ENCODE results near the gene SAC3D1.

Gene SAC3D1

GRCh38 chr11:65034423-65034822, 6.6 kb upstream of the SAC3D1 start:
- Histone ChIP-seq H3K79me1 (ENCODE audit: low read length) (no peaks in the 10 kb centered on the region), H2BK5ac (ENCODE audit: low read depth, low read length, poor library complexity) (no peak overlapping the region), H4K8ac (ENCODE audit: low read depth, low read length) (no peak overlapping the region), H3K4me2 (ENCODE audit: low read length) (no peak overlapping the region), H3K4ac (ENCODE audit: low read depth, low read length) (no peak overlapping the region), H3K27ac (ENCODE audit: low read depth, low read length) (no peak overlapping the region), H3K9ac (ENCODE audit: low read length) (no peak overlapping the region), H3K23ac (ENCODE audit: low read length) (no peak overlapping the region), H2AK5ac (ENCODE audit: low read length) (no peak overlapping the region), H4K91ac (ENCODE audit: low read depth, low read length) (no peak overlapping the region), H3K79me2 (ENCODE audit: control insufficient read depth, insufficient read depth, low read length, poor library complexity) (no peaks in the 10 kb centered on the region), H3K27me3 (ENCODE audit: insufficient read depth, low read length) (no peaks in the 10 kb centered on the region), H3K4me1 (ENCODE audit: control insufficient read depth in 1 of 2, insufficient read depth in 2 of 2, low read length in 2 of 2) (no peaks in the 10 kb centered on the region), H2BK12ac (ENCODE audit: low read length) (no peak overlapping the region), H2BK120ac (ENCODE audit: insufficient read depth, low read length, poor library complexity) (no peak overlapping the region), H3K14ac (ENCODE audit: low read length) (no peak overlapping the region), H2AFZ (ENCODE audit: insufficient read depth, low read length, poor library complexity) (no peak overlapping the region), H3K36me3 (ENCODE audit: control insufficient read depth in 1 of 2, insufficient read depth in 2 of 2, low read length in 2 of 2) (peaks cover 26 to 27% of the 10 kb centered on the region in 2 experiments), H3K4me3 (ENCODE audit: low read depth, low read length) (no peak overlapping the region), H3K18ac (ENCODE audit: low read length) (no peak overlapping the region), H4K12ac (ENCODE audit: low read depth, low read length) (no peak overlapping the region), H3K9me3 (ENCODE audit: insufficient read depth, low read depth, low read length) (no peaks in the 10 kb centered on the region)
- DNase-seq: no peak
- WGBS (ENCODE audit: extremely low coverage, insufficient coverage, insufficient read length): no CpG with 5 or more reads among the region's 2 CpGs

- no CpG with 5 or more reads among the region's 11 CpGs for WGBS (ENCODE audit: extremely low coverage, insufficient coverage, insufficient read length)
- Histone ChIP-seq H2AK5ac (ENCODE audit: low read length) (no peak overlapping the region), H3K14ac (ENCODE audit: low read length) (no peak overlapping the region), H3K4me1 (ENCODE audit: control insufficient read depth in 1 of 2, insufficient read depth in 2 of 2, low read length in 2 of 2) (no peaks in the 10 kb centered on the region), H3K36me3 (ENCODE audit: control insufficient read depth in 1 of 2, insufficient read depth in 2 of 2, low read length in 2 of 2) (peaks cover 29 to 30% of the 10 kb centered on the region in 2 experiments), H3K4me2 (ENCODE audit: low read length) (no peak overlapping the region), H3K27me3 (ENCODE audit: insufficient read depth, low read length) (no peaks in the 10 kb centered on the region), H2BK12ac (ENCODE audit: low read length) (no peak overlapping the region), H3K4me3 (ENCODE audit: low read depth, low read length) (no peak overlapping the region), H4K8ac (ENCODE audit: low read depth, low read length) (no peak overlapping the region), H2AFZ (ENCODE audit: insufficient read depth, low read length, poor library complexity) (no peak overlapping the region), H3K9me3 (ENCODE audit: insufficient read depth, low read depth, low read length) (no peaks in the 10 kb centered on the region), H3K4ac (ENCODE audit: low read depth, low read length) (no peak overlapping the region), H3K23ac (ENCODE audit: low read length) (no peak overlapping the region), H4K91ac (ENCODE audit: low read depth, low read length) (no peak overlapping the region), H3K79me2 (ENCODE audit: control insufficient read depth, insufficient read depth, low read length, poor library complexity) (no peaks in the 10 kb centered on the region), H3K9ac (ENCODE audit: low read length) (peak overlapping the region; percentile 14), H2BK120ac (ENCODE audit: insufficient read depth, low read length, poor library complexity) (no peak overlapping the region), H2BK5ac (ENCODE audit: low read depth, low read length, poor library complexity) (no peak overlapping the region), H3K79me1 (ENCODE audit: low read length) (no peaks in the 10 kb centered on the region), H4K12ac (ENCODE audit: low read depth, low read length) (no peak overlapping the region), H3K27ac (ENCODE audit: low read depth, low read length) (no peak overlapping the region), H3K18ac (ENCODE audit: low read length) (no peak overlapping the region)
- no peak for DNase-seq
Observed at GRCh38 chr11:65035579-65035978, 5.4 kb upstream of the SAC3D1 start.

- H3K4me2 ChIP-seq (ENCODE audit: low read length): no peak overlapping the region
- no peak overlapping the region for H3K4ac ChIP-seq (ENCODE audit: low read depth, low read length)
- no peak overlapping the region for H4K8ac ChIP-seq (ENCODE audit: low read depth, low read length)
- peaks cover 9% of the 10 kb centered on the region for H3K79me1 ChIP-seq (ENCODE audit: low read length)
- no peak overlapping the region for H4K91ac ChIP-seq (ENCODE audit: low read depth, low read length)
- peaks cover 2 to 3% of the 10 kb centered on the region in 2 experiments for H3K4me1 ChIP-seq (ENCODE audit: control insufficient read depth in 1 of 2, insufficient read depth in 2 of 2, low read length in 2 of 2)
- H3K27me3 ChIP-seq (ENCODE audit: insufficient read depth, low read length): no peaks in the 10 kb centered on the region
- no peak overlapping the region for H2BK120ac ChIP-seq (ENCODE audit: insufficient read depth, low read length, poor library complexity)
- H3K79me2 ChIP-seq (ENCODE audit: control insufficient read depth, insufficient read depth, low read length, poor library complexity): peaks cover 9% of the 10 kb centered on the region
- H2AK5ac ChIP-seq (ENCODE audit: low read length): no peak overlapping the region
- no peak overlapping the region for H3K27ac ChIP-seq (ENCODE audit: low read depth, low read length)
- no peak overlapping the region for H3K9ac ChIP-seq (ENCODE audit: low read length)
- no peak overlapping the region for H2AFZ ChIP-seq (ENCODE audit: insufficient read depth, low read length, poor library complexity)
- H2BK5ac ChIP-seq (ENCODE audit: low read depth, low read length, poor library complexity): no peak overlapping the region
- H3K36me3 ChIP-seq (ENCODE audit: control insufficient read depth in 1 of 2, insufficient read depth in 2 of 2, low read length in 2 of 2): peaks cover 29 to 30% of the 10 kb centered on the region in 2 experiments
- no peak overlapping the region for H2BK12ac ChIP-seq (ENCODE audit: low read length)
- no CpG with 5 or more reads among the region's 6 CpGs for WGBS (ENCODE audit: extremely low coverage, insufficient coverage, insufficient read length)
- H3K4me3 ChIP-seq (ENCODE audit: low read depth, low read length): no peak overlapping the region
- no peak overlapping the region for H4K12ac ChIP-seq (ENCODE audit: low read depth, low read length)
- H3K23ac ChIP-seq (ENCODE audit: low read length): no peak overlapping the region
- DNase-seq: no peak
- H3K18ac ChIP-seq (ENCODE audit: low read length): no peak overlapping the region
- H3K14ac ChIP-seq (ENCODE audit: low read length): no peak overlapping the region
- no peaks in the 10 kb centered on the region for H3K9me3 ChIP-seq (ENCODE audit: insufficient read depth, low read depth, low read length)
Observed at GRCh38 chr11:65036931-65037330, 4.1 kb upstream of the SAC3D1 start.

DNA sequence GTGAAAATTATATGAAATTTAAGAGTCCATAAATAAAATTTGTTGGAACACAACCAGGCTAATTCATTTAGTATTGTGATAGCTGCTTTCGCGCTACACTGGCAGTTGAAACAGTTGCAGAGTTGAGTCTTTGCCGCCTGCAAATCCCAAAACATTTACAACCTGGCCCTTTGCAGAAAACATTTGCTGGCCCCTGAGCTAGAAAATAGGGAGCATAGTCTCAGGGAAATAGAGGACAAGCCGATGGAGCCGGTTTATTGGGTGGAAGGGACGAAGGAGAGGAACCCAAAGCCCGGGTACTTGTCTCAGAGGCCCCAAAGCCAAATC, 527 bp upstream of the SAC3D1 start:
- no CpG with 5 or more reads among the region's 7 CpGs for WGBS (ENCODE audit: extremely low coverage, insufficient coverage, insufficient read length)
- H3K4me3 ChIP-seq (ENCODE audit: low read depth, low read length): no peak overlapping the region
- H4K12ac ChIP-seq (ENCODE audit: low read depth, low read length): no peak overlapping the region
- no peak for DNase-seq
- H3K27ac ChIP-seq (ENCODE audit: low read depth, low read length): peak overlapping the region; percentile 28
- H4K8ac ChIP-seq (ENCODE audit: low read depth, low read length): peak overlapping the region; percentile 62
- no peak overlapping the region for H2AFZ ChIP-seq (ENCODE audit: insufficient read depth, low read length, poor library complexity)
- H2BK12ac ChIP-seq (ENCODE audit: low read length): no peak overlapping the region
- no peak overlapping the region for H3K14ac ChIP-seq (ENCODE audit: low read length)
- H3K79me2 ChIP-seq (ENCODE audit: control insufficient read depth, insufficient read depth, low read length, poor library complexity): peaks cover 9% of the 10 kb centered on the region
- peaks cover 9% of the 10 kb centered on the region for H3K79me1 ChIP-seq (ENCODE audit: low read length)
- no peak overlapping the region for H2BK5ac ChIP-seq (ENCODE audit: low read depth, low read length, poor library complexity)
- no peak overlapping the region for H3K4ac ChIP-seq (ENCODE audit: low read depth, low read length)
- H4K91ac ChIP-seq (ENCODE audit: low read depth, low read length): no peak overlapping the region
- H3K9me3 ChIP-seq (ENCODE audit: insufficient read depth, low read depth, low read length): no peaks in the 10 kb centered on the region
- peak overlapping the region; percentile 2 for H3K9ac ChIP-seq (ENCODE audit: low read length)
- no peak overlapping the region for H3K23ac ChIP-seq (ENCODE audit: low read length)
- no peak overlapping the region for H2AK5ac ChIP-seq (ENCODE audit: low read length)
- H3K4me1 ChIP-seq (ENCODE audit: control insufficient read depth in 1 of 2, insufficient read depth in 2 of 2, low read length in 2 of 2): peaks cover 3 to 4% of the 10 kb centered on the region in 2 experiments
- peak overlapping the region; percentile 51 for H3K4me2 ChIP-seq (ENCODE audit: low read length)
- H2BK120ac ChIP-seq (ENCODE audit: insufficient read depth, low read length, poor library complexity): no peak overlapping the region
- H3K36me3 ChIP-seq (ENCODE audit: control insufficient read depth in 1 of 2, insufficient read depth in 2 of 2, low read length in 2 of 2): peaks cover 32 to 35% of the 10 kb centered on the region in 2 experiments
- H3K27me3 ChIP-seq (ENCODE audit: insufficient read depth, low read length): no peaks in the 10 kb centered on the region
- no peak overlapping the region for H3K18ac ChIP-seq (ENCODE audit: low read length)
